Transverse colon (tissue), 3 donors: ENCODE data around the gene NEURL1B.

Source experiments
- CTCF ChIP-seq, 5 experiments: fragments of 200-600 bp in 3 of 5; fragments of 450-650 bp in 2 of 5; sonication (generic) in 3 of 5; IDR thresholded peaks; 1 replicate in 2 of 5; 2 replicates in 3 of 5; pipeline ENCODE4 v1.5.1; 2016 to 2017; ENCODE audit warnings: antibody characterized with exemption in 5 of 5, inconsistent platforms in 3 of 5, mild to moderate bottlenecking in 2 of 5, moderate library complexity in 1 of 5
- EP300 ChIP-seq: sonication (generic); formaldehyde crosslinking; IDR thresholded peaks from one replicate; pipeline ENCODE4 v1.6.1; 2017; ENCODE audit warnings: antibody characterized with exemption, low read depth
- POLR2A ChIP-seq: fragments of 450-650 bp; IDR thresholded peaks from one replicate; pipeline ENCODE4 v1.6.1; 2016; ENCODE audit warnings: antibody characterized with exemption, mild to moderate bottlenecking, moderate library complexity

GRCh38 chr5:172715421-172715780 lies 74.3 kb downstream of the NEURL1B start:
- no peak for TF ChIP-seq EP300
- TF ChIP-seq CTCF (IDR thresholded peaks at IDR 0.05): no peak
- TF ChIP-seq POLR2A: no peak
